HepG2 (cell line): ENCODE measurements around the gene LDLRAD4. TPM values are rescaled to one million over a fixed set of nuclear protein-coding genes. Genes with fewer than 3 reads are reported as not detected.

Source experiments
- ATAC-seq: fragments of 200-7000 bp; cut with Tn5 transposase; 3 replicates; pipeline ENCODE4 v1.9.1; 2020; ENCODE audit warnings: mild to moderate bottlenecking, moderate library complexity
- BruUV-seq: library from RNA; stranded (reverse); fragments of 400-500 nt; replicated peaks from 2 replicates; lab custom pipeline; 2021; lab: Mats Ljungman, UMichigan
- CTCF ChIA-PET: fragments of 300-600 bp; formaldehyde crosslinking; extraction: SDS; loops from one replicate; lab custom pipeline; 2021; ENCODE audit warnings: low total read pairs, inconsistent platforms, low intra/inter-chr PET ratio; lab: Yijun Ruan, JAX
- POLR2A ChIA-PET: fragments of 350-600 bp; sonication (Branson Sonifier 250); formaldehyde crosslinking; loops from one replicate; lab custom pipeline; 2020; ENCODE audit warnings: antibody characterized with exemption, inconsistent platforms; lab: Yijun Ruan, JAX
- DNase-seq: peaks from one replicate; pipeline ENCODE4 v3.0.0-alpha.2; 2015; ENCODE audit warnings: low spot score
- FAIRE-seq: peaks from 3 replicates; lab custom pipeline; 2011; peaks lifted over from hg19 to GRCh38; lab: Jason Lieb, UNC
- H2AFZ ChIP-seq: one replicate; pipeline ENCODE4 v1.6.1; 2011; ENCODE audit warnings: low read length, inconsistent platforms
- H3K27ac ChIP-seq: fragments of 300-600 bp; 3 replicates; pipeline ENCODE4 v1.8.0; 2011; ENCODE audit warnings: mixed run types, mild to moderate bottlenecking, mixed read lengths, low read length, inconsistent platforms; ENCODE audit not compliant: insufficient read depth; ENCODE audit errors: extremely low read length
- H3K27me3 ChIP-seq, 2 experiments: fragments of 200-600 bp in 1 of 2; 2 replicates in 1 of 2; 3 replicates in 1 of 2; pipeline versions ENCODE4 v1.6.0 to v1.8.0; 2011; ENCODE audit warnings: low read length in 2 of 2, mild to moderate bottlenecking in 2 of 2, moderate library complexity in 2 of 2, inconsistent platforms in 1 of 2; ENCODE audit not compliant: insufficient read depth in 2 of 2, control insufficient read depth in 1 of 2
- H3K36me3 ChIP-seq, 2 experiments: fragments of 200-600 bp in 1 of 2; replicated peaks in 1 of 2; 2 replicates in 1 of 2; 3 replicates in 1 of 2; pipeline versions ENCODE4 v1.5.1 to v1.8.0; 2011; ENCODE audit warnings: low read length in 2 of 2, inconsistent platforms in 1 of 2; ENCODE audit not compliant: insufficient read depth in 2 of 2, control insufficient read depth in 1 of 2
- H3K4me1 ChIP-seq: 2 replicates; pipeline ENCODE4 v1.5.1; 2012; ENCODE audit warnings: low read length, inconsistent platforms; ENCODE audit not compliant: insufficient read depth
- H3K4me2 ChIP-seq: 2 replicates; pipeline ENCODE4 v1.6.0; 2011; ENCODE audit warnings: low read depth, low read length, inconsistent platforms
- H3K4me3 ChIP-seq, 3 experiments: fragments of 200-600 bp in 1 of 3; sonication (generic), shearing (Covaris generic) in 1 of 3; replicated peaks in 1 of 3; 2 replicates each; pipeline ENCODE4 v1.5.1; 2011 to 2016; ENCODE audit warnings: low read length in 3 of 3, inconsistent platforms in 2 of 3, low read depth in 2 of 3, mild to moderate bottlenecking in 2 of 3, control low read depth in 1 of 3, mixed read lengths in 1 of 3; ENCODE audit not compliant: insufficient read depth in 1 of 3
- H3K79me2 ChIP-seq: one replicate; pipeline ENCODE4 v1.6.1; 2011; ENCODE audit warnings: low read length, inconsistent platforms; ENCODE audit not compliant: insufficient read depth
- H3K9ac ChIP-seq: 2 replicates; pipeline ENCODE4 v1.6.0; 2011; ENCODE audit warnings: mild to moderate bottlenecking, low read depth, low read length, inconsistent platforms; ENCODE audit not compliant: insufficient read depth
- H3K9me3 ChIP-seq: 2 replicates; pipeline ENCODE4 v1.5.1; 2012; ENCODE audit warnings: mild to moderate bottlenecking, low read length
- H4K20me1 ChIP-seq: 2 replicates; pipeline ENCODE4 v1.6.0; 2011; ENCODE audit warnings: inconsistent platforms, mild to moderate bottlenecking, low read length, moderate library complexity; ENCODE audit not compliant: insufficient read depth
- RERE ChIP-seq: IDR thresholded peaks from 2 replicates; pipeline ENCODE4 v1.6.1; 2016; ENCODE audit warnings: low read depth, missing genetic modification reagents, missing compliant biosample characterization
- SMAD1 ChIP-seq: sonication (generic); formaldehyde crosslinking; IDR thresholded peaks from 2 replicates; pipeline ENCODE4 v1.4.0; 2020; ENCODE audit warnings: missing genetic modification reagents, low read depth, mild to moderate bottlenecking, borderline replicate concordance
- ZBTB38 ChIP-seq: sonication (generic); formaldehyde crosslinking; IDR thresholded peaks from 2 replicates; pipeline ENCODE4 v1.5.1; 2020; ENCODE audit warnings: mild to moderate bottlenecking, missing genetic modification reagents
- ZNF580 ChIP-seq: IDR thresholded peaks from 2 replicates; pipeline ENCODE4 v1.6.1; 2016; ENCODE audit warnings: low read depth, borderline replicate concordance
- WGBS: methylation state at CpG from one replicate; pipeline ENCODE4 v1.1.6; 2017; ENCODE audit warnings: low lambda C conversion rate; 5-methylcytosine and 5-hydroxymethylcytosine counted together
- in situ Hi-C: cut with HindIII; loops from 2 replicates; pipeline ENCODE4 v1.10.0; 2017; ENCODE audit warnings: low pct_unique_long_range_greater_than_20kb; ENCODE audit not compliant: extremely low pct_ligation_motif_present
- intact Hi-C: fragments of 100-400 bp; cut with micrococcal nuclease; formaldehyde crosslinking; loops from one replicate; pipeline ENCODE4 v1.10.0; 2022; ENCODE audit not compliant: unreplicated experiment
- polyA plus RNA-seq, 8 experiments: library from polyadenylated mRNA; depleted of rRNA in 3 of 8; stranded (reverse) in 7 of 8; unstranded in 1 of 8; fragments of >200 nt; fragmentation: Illumina TruSeq in 4 of 8; extraction: Trizol in 4 of 8; gene quantifications; 2 replicates each; pipeline versions ENCODE4 v1.2.1 to v1.2.3, GENCODE V29; 2011 to 2016; ENCODE audit warnings: low read depth in 4 of 8, missing spikeins in 1 of 8, mixed read lengths in 1 of 8; ENCODE audit not compliant: insufficient read depth in 1 of 8
- total RNA-seq, 5 experiments: library from RNA; depleted of rRNA; stranded (reverse); fragments of >200 nt; fragmentation: Illumina TruSeq; extraction: Trizol; gene quantifications; 2 replicates each; pipeline ENCODE4 v1.2.3, GENCODE V29; 2016; ENCODE audit warnings: low read depth in 1 of 5

LDLRAD4 gene
- total and polyA plus RNA-seq, 2 of the 13 experiments (the other 11 are each of a cell fraction or from before 2014, with no cell fraction given): 13.6 to 20.9 TPM

- ChIA-PET POLR2A (no interaction called here), CTCF (no interaction called here)
- Histone ChIP-seq H3K4me1 (peaks cover 12% of the 10 kb centered on the region), H3K9ac (no peak overlapping the region), H3K9me3 (no peaks in the 10 kb centered on the region), H4K20me1 (no peaks in the 10 kb centered on the region), H3K27me3 (no peaks in the 10 kb centered on the region), H3K36me3 (no peaks in the 10 kb centered on the region; a peak in 1 of 5 replicates), H3K4me2 (no peak overlapping the region), H3K27ac (no peak overlapping the region), H2AFZ (no peak overlapping the region), H3K79me2 (no peaks in the 10 kb centered on the region), H3K4me3 (no peak overlapping the region)
- DNase-seq (no peak), FAIRE-seq (no peak), ATAC-seq (no peak)
- intact Hi-C loops (loop anchor here (10.0 kb wide), 1 partner anchor 484 kb away; no protein-coding TSS in a partner anchor), in situ Hi-C loops (no loop called here)
- BruUV-seq: no TSS peak
- 96% methylated on average over 11 of the region's 11 CpGs for WGBS
- TF ChIP-seq ZNF580: no peak
- TF ChIP-seq ZBTB38: no peak
- TF ChIP-seq RERE (CRISPR knock-in tag): no peak
- TF ChIP-seq SMAD1 (CRISPR knock-in tag): no peak
Measured at GRCh38 chr18:13400636-13401315, 182.2 kb downstream of the LDLRAD4 start.
